Spinal cord (tissue), 10 donors: ENCODE data around the gene UTP11. TPM values are rescaled to one million over a fixed set of nuclear protein-coding genes. Genes with fewer than 3 reads are reported as not detected.
A peak's percentile ranks its signal among the peaks of the same experiment; 100 is the strongest.

Experiments
- DNase-seq, 6 donors: peaks; one replicate each; pipeline versions ENCODE4 v3.0.0 to v3.0.0-alpha.2; 2013 to 2015; ENCODE audit warnings: low spot score in 6 of 6, low read depth in 4 of 6
- H3K27ac ChIP-seq: one replicate; pipeline ENCODE4 v1.5.1; 2013; ENCODE audit warnings: low read depth, low read length, control low read depth
- H3K27me3 ChIP-seq: one replicate; pipeline ENCODE4 v1.6.1; 2013; ENCODE audit warnings: low read length; ENCODE audit not compliant: control insufficient read depth, insufficient read depth
- H3K36me3 ChIP-seq: one replicate; pipeline ENCODE4 v1.6.1; 2013; ENCODE audit warnings: low read length; ENCODE audit not compliant: control insufficient read depth, insufficient read depth
- H3K4me1 ChIP-seq: one replicate; pipeline ENCODE4 v1.6.1; 2013; ENCODE audit warnings: low read length; ENCODE audit not compliant: control insufficient read depth, insufficient read depth
- H3K4me3 ChIP-seq: one replicate; pipeline ENCODE4 v1.5.1; 2013; ENCODE audit warnings: low read depth, low read length, control low read depth
- H3K9me3 ChIP-seq: one replicate; pipeline ENCODE4 v1.6.1; 2013; ENCODE audit warnings: low read length; ENCODE audit not compliant: control insufficient read depth, insufficient read depth
- WGBS: methylation state at CpG from one replicate; pipeline ENCODE4 v1.1.5; 2013; ENCODE audit warnings: missing lambda C conversion rate; ENCODE audit not compliant: insufficient coverage; 5-methylcytosine and 5-hydroxymethylcytosine counted together
- polyA plus RNA-seq, 2 donors: library from polyadenylated mRNA; unstranded; fragments of 120-200 nt; gene quantifications; one replicate each; pipeline ENCODE4 v1.2.1, GENCODE V29; 2013; ENCODE audit not compliant: insufficient read length in 2 of 2
- total RNA-seq, 2 donors: library from RNA; depleted of rRNA in 1 of 2; stranded (reverse); fragments of 120-200 nt in 1 of 2; fragments of >200 nt in 1 of 2; gene quantifications; one replicate each; pipeline versions ENCODE4 v1.2.3 to v1.2.4, GENCODE V29; 2013 to 2014
- donor health status: healthy.

Gene UTP11
- total and polyA plus RNA-seq, 4 donors: 30.6 to 46.6 (median 41.6) TPM

DNA sequence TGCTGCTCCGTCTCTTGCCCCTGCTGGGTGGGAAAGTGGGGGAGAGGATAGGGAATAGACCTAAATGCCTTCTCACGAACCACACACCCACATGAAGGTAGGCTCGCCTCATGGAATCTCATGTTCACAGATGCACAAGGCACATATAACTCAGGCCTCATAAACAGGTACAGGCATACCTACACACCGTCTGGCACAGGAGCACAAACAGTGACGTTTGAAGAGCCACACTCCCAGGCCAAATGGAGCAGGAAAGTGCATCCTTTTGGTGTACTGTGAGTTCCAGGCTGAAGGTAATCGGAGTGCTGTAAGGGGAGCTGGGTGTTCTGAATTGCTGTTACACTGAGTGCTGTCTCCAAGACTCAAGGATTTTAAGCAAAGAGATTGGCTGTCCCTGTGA is 13.1 kb downstream of the UTP11 start:
- H3K4me3 ChIP-seq: no peak overlapping the region
- DNase-seq: no peak
- 100% methylated on average over 2 of the region's 6 CpGs for WGBS
- H3K9me3 ChIP-seq: no peaks in the 10 kb centered on the region
- peaks cover 34% of the 10 kb centered on the region for H3K36me3 ChIP-seq
- peaks cover 26% of the 10 kb centered on the region for H3K4me1 ChIP-seq
- H3K27ac ChIP-seq: no peak overlapping the region
- no peaks in the 10 kb centered on the region for H3K27me3 ChIP-seq

DNA sequence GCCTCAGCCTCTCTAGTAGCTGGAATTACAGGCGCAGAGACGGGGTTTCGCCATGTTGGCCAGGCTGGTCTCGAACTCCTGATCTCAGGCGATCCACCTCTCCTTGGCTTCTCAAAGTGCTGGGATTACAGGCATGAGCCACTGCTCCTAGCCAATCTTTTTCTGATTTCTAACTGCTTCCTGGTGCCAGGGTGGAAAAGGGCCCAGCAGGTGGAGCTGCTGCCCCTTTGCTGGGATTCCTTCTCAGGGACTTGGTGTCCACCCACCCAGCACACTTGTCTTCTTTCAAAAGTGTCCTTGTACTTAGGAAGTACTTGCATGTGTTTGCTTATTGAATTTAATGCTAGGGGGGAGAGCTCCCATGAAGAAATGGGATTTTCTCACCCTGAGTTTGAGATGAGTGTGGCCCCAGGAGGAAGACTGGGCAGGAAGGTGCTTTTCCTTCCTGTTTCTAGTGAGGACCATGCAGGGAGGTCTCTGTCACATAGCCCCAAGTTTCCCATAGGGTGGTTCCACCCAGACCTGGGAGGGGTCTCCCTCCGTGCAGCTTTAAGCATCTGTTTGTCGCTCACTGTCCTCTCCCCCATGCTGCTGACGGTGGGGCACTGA is 14.2 kb downstream of the UTP11 start:
- Histone ChIP-seq H3K9me3 (no peaks in the 10 kb centered on the region), H3K27ac (no peak overlapping the region), H3K36me3 (peaks cover 32% of the 10 kb centered on the region), H3K4me3 (no peak overlapping the region), H3K27me3 (no peaks in the 10 kb centered on the region), H3K4me1 (peaks cover 36% of the 10 kb centered on the region)
- DNase-seq: peak in 4 of 6 donors; percentile 49 to 93 (median 74)
- WGBS: 84% methylated on average over 8 of the region's 8 CpGs

GRCh38 chr1:38027201-38028104 is 14.9 kb downstream of the UTP11 start:
- Histone ChIP-seq H3K4me3 (no peak overlapping the region), H3K27me3 (no peaks in the 10 kb centered on the region), H3K27ac (no peak overlapping the region), H3K9me3 (no peaks in the 10 kb centered on the region), H3K4me1 (peaks cover 36% of the 10 kb centered on the region), H3K36me3 (peaks cover 28% of the 10 kb centered on the region)
- WGBS: 84% methylated on average over 15 of the region's 19 CpGs
- no peak for DNase-seq

GRCh38 chr1:38028105-38028591 is 15.6 kb downstream of the UTP11 start:
- WGBS: no CpG with 5 or more reads among the region's 3 CpGs

DNA sequence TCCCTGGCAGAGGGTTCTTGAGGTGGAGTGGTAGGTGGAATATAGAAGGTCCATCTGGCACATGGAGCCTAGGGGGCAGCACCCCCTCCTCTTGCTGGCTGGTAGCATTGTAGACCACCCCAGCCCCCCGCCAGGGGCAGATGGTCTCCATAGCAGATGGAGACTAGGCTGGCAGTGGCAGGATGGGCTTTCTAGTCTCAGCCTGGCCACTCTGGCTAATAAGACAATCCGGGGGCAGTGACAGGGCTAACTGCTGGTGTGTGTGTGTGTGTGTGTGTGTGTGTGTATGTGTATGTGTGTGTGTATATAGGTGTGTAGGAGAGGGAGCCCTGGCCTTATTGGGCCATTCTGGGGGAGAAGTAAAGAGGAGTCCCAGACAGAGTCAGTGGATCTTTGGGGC is 16.1 kb downstream of the UTP11 start:
- WGBS: 17% methylated on average over 2 of the region's 2 CpGs
- no peak overlapping the region for H3K27ac ChIP-seq

More at GRCh38 chr1:38028105-38028591, 15.6 kb downstream of the UTP11 start:
- H3K27ac ChIP-seq: no peak overlapping the region
- H3K4me3 ChIP-seq: no peak overlapping the region
- peaks cover 36% of the 10 kb centered on the region for H3K4me1 ChIP-seq
- peaks cover 28% of the 10 kb centered on the region for H3K36me3 ChIP-seq
- H3K27me3 ChIP-seq: no peaks in the 10 kb centered on the region
- DNase-seq: no peak
- no peaks in the 10 kb centered on the region for H3K9me3 ChIP-seq

DNA sequence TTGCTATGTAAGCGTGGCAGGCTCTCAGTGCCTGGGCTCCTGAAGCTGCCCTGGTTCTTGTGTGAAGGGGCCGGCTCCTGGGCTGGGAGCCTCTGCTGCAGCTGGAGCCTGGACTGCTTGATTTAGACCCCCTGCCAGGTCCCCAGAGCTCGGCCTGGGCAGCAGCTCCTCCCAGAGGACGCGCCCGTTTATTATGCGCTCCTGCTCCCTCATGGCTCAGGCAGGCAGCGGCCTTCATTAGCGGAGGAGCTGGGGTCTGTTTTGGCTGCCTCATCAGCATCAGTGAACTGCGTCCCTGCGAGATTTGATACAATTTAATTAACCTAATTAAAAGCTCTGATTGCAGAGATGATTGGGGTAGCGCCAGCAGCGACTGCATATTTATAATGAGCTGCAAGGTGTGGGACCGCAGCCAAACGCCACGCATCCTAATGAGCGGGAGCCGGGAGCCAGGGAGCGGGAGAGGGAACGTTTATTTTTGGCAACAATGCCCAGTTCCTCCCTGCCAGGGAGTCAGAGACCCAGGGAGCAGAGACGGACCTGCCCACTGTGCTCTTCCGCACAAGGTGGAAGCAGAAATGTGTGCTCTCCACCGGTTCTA is 16.6 kb downstream of the UTP11 start:
- DNase-seq: peak in 4 of 6 donors; percentile 44 to 96 (median 70)
- 6% methylated on average over 21 of the region's 23 CpGs for WGBS
- Histone ChIP-seq H3K36me3 (peaks cover 22% of the 10 kb centered on the region), H3K27me3 (no peaks in the 10 kb centered on the region), H3K9me3 (no peaks in the 10 kb centered on the region), H3K4me1 (peaks cover 36% of the 10 kb centered on the region), H3K27ac (peak overlapping the region; percentile 80), H3K4me3 (no peak overlapping the region)

More for the DNA sequence above, 16.1 kb downstream of the UTP11 start:
- H3K36me3 ChIP-seq: peaks cover 27% of the 10 kb centered on the region
- H3K4me1 ChIP-seq: peaks cover 36% of the 10 kb centered on the region
- H3K9me3 ChIP-seq: no peaks in the 10 kb centered on the region
- DNase-seq: peak in 1 of 6 donors; percentile 41
- H3K27me3 ChIP-seq: no peaks in the 10 kb centered on the region
- no peak overlapping the region for H3K4me3 ChIP-seq

GRCh38 chr1:38029685-38030511 is 17.4 kb downstream of the UTP11 start:
- 26% methylated on average over 6 of the region's 12 CpGs for WGBS
- Histone ChIP-seq H3K27me3 (no peaks in the 10 kb centered on the region), H3K4me3 (no peak overlapping the region), H3K4me1 (peaks cover 40% of the 10 kb centered on the region), H3K9me3 (no peaks in the 10 kb centered on the region), H3K27ac (peak overlapping the region; percentile 80), H3K36me3 (peaks cover 20% of the 10 kb centered on the region)
- DNase-seq: peak in 1 of 6 donors; percentile 53

GRCh38 chr1:38030596-38031512 is 18.3 kb downstream of the UTP11 start:
- H3K4me1 ChIP-seq: peaks cover 44% of the 10 kb centered on the region
- no peaks in the 10 kb centered on the region for H3K9me3 ChIP-seq
- H3K36me3 ChIP-seq: peaks cover 11% of the 10 kb centered on the region
- H3K4me3 ChIP-seq: no peak overlapping the region
- H3K27ac ChIP-seq: peak overlapping the region; percentile 80
- H3K27me3 ChIP-seq: no peaks in the 10 kb centered on the region
- WGBS: 78% methylated on average over 16 of the region's 17 CpGs
- DNase-seq: no peak
